CD4-positive, alpha-beta memory T cell (primary cell): ENCODE results near the gene PIGR. TPM values are rescaled to one million over a fixed set of nuclear protein-coding genes. Genes with fewer than 3 reads are reported as not detected.

ENCODE experiments used
- CTCF ChIA-PET: fragments of 350-600 bp; sonication (Branson Sonifier 250); formaldehyde crosslinking; loops from one replicate; lab custom pipeline; 2021; ENCODE audit warnings: inconsistent platforms; ENCODE audit not compliant: partially characterized antibody; lab: Charles Lee
- POLR2A ChIA-PET: fragments of 350-600 bp; sonication (Branson Sonifier 250); formaldehyde crosslinking; loops from one replicate; lab custom pipeline; 2021; ENCODE audit not compliant: partially characterized antibody; lab: Charles Lee
- DNase-seq, 5 donors: peaks; one replicate each; pipeline versions ENCODE4 v3.0.0 to v3.0.0-alpha.2; 2020 to 2022; ENCODE audit warnings: mixed read lengths in 1 of 5
- H3K27ac ChIP-seq: one replicate; pipeline ENCODE4 v1.7.0; 2013; ENCODE audit warnings: low read depth, low read length
- H3K27me3 ChIP-seq: 2 replicates; pipeline ENCODE4 v1.7.0; 2013; ENCODE audit warnings: mild to moderate bottlenecking, low read length, moderate library complexity; ENCODE audit not compliant: insufficient read depth
- H3K36me3 ChIP-seq: 2 replicates; pipeline ENCODE4 v1.7.0; 2013; ENCODE audit warnings: mild to moderate bottlenecking, low read length, moderate library complexity; ENCODE audit not compliant: insufficient read depth
- H3K4me1 ChIP-seq: 2 replicates; pipeline ENCODE4 v1.7.0; 2013; ENCODE audit warnings: mild to moderate bottlenecking, low read length, moderate library complexity; ENCODE audit not compliant: insufficient read depth
- H3K4me3 ChIP-seq, 2 donors: one replicate each; pipeline ENCODE4 v1.7.0; 2013; ENCODE audit warnings: low read length in 2 of 2, mild to moderate bottlenecking in 1 of 2
- H3K9me3 ChIP-seq, 2 donors: one replicate each; pipeline ENCODE4 v1.7.0; 2013; ENCODE audit warnings: low read length in 2 of 2, control low read depth in 1 of 2; ENCODE audit not compliant: control insufficient read depth in 1 of 2
- H3K27ac Mint-ChIP-seq, 7 donors: one replicate each; pipeline ENCODE4 v1.8.0; 2020 to 2021; ENCODE audit warnings: mixed read lengths in 7 of 7, mild to moderate bottlenecking in 6 of 7, inconsistent platforms in 3 of 7, moderate library complexity in 3 of 7
- H3K27me3 Mint-ChIP-seq, 2 donors: one replicate each; pipeline ENCODE4 v1.8.0; 2020 to 2021; ENCODE audit warnings: mixed read lengths in 2 of 2
- H3K36me3 Mint-ChIP-seq, 2 donors: one replicate each; pipeline ENCODE4 v1.8.0; 2020 to 2021; ENCODE audit warnings: mixed read lengths in 2 of 2, inconsistent platforms in 1 of 2, mild to moderate bottlenecking in 1 of 2
- H3K4me1 Mint-ChIP-seq, 4 donors: one replicate each; pipeline ENCODE4 v1.8.0; 2020 to 2021; ENCODE audit warnings: mixed read lengths in 4 of 4, mild to moderate bottlenecking in 1 of 4
- H3K4me3 Mint-ChIP-seq, 8 donors: one replicate each; pipeline ENCODE4 v1.8.0; 2020 to 2021; ENCODE audit warnings: mixed read lengths in 8 of 8, mild to moderate bottlenecking in 7 of 8, moderate library complexity in 6 of 8, inconsistent platforms in 3 of 8
- H3K9me3 Mint-ChIP-seq, 8 donors: one replicate each; pipeline ENCODE4 v1.8.0; 2020 to 2021; ENCODE audit warnings: mixed read lengths in 8 of 8, mild to moderate bottlenecking in 5 of 8, inconsistent platforms in 3 of 8, moderate library complexity in 1 of 8
- intact Hi-C: fragments of 100-400 bp; cut with micrococcal nuclease; formaldehyde crosslinking; loops from one replicate; pipeline ENCODE4 v1.15.1; 2023
- polyA plus RNA-seq, 2 donors: library from polyadenylated mRNA; unstranded; fragments of 300-500 nt; fragmentation: Illumina TruSeq; gene quantifications; one replicate each; pipeline ENCODE4 v1.2.3, GENCODE V29; 2021
- total RNA-seq, 2 experiments: library from RNA; stranded (reverse); gene quantifications; one replicate each; pipeline ENCODE4 v1.2.3, GENCODE V29; 2021

Gene PIGR
- total and polyA plus RNA-seq, 4 experiments from 2014 or later: not detected

DNA sequence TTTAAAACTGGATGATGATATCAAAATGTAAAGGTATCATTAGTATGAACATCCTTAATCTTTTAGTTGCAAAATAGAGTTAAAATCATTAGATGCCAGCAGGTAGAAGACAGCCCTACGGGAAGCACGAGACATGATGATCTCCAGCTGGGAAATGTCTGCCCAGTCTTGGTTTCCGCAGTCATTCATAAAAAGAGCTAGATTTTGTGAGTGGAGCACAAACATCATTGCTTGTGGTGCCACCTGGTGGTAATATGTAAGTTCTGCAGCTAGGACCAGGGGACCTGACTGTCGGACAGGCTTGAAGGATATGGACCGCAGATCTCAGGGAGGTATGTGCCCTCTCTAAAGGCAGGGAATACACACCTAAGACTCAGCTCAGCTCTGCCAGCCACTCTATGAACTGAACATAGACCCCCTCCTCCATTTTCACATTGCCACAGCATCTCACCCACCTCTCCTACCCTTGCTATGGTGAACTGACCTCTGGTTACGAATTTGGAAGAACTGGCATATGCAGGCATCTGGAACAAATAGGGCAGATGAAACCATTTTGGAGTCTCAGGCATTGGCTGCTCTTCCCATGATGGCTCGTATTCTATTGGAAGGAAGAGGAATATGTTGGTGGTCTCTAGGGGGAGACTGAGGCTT lies 33.7 kb downstream of the PIGR start:
- ChIA-PET CTCF (interaction anchor here (0.6 to 13.0 kb wide), 52 partner anchors 8 to 409 kb away, joined by 3 to 477 read pairs (median 6); partner anchors contain the start of genes CD55, DYRK3, FCMR and IL20), POLR2A (interaction anchor here (1.0 to 12.7 kb wide), 20 partner anchors 9 to 186 kb away, joined by 3 to 179 read pairs (median 6); partner anchors contain the start of genes FCMR and IL24)
- H3K27ac ChIP-seq: peak overlapping the region; percentile 29
- Mint-ChIP-seq H3K9me3 (peaks cover 0 to 2% (median 0%) of the 10 kb centered on the region in 8 donors), H3K4me1 (peaks cover 76 to 96% (median 87%) of the 10 kb centered on the region in 4 donors), H3K36me3 (peaks cover 80 to 83% of the 10 kb centered on the region in 2 donors), H3K27ac (peak overlapping the region; percentile 71 to 93 (median 92)), H3K27me3 (no peaks in the 10 kb centered on the region), H3K4me3 (peak overlapping the region; percentile 21 to 68 (median 54))
- no peaks in the 10 kb centered on the region for H3K9me3 ChIP-seq
- no peaks in the 10 kb centered on the region for H3K27me3 ChIP-seq
- peaks cover 98% of the 10 kb centered on the region for H3K4me1 ChIP-seq
- intact Hi-C loops: loop anchor here (1.0 to 10.0 kb wide), 10 partner anchors 11 to 438 kb away; partner anchors contain the start of genes DYRK3, IKBKE and IL20
- DNase-seq: peak; percentile 67 to 71 (median 68)
- peaks cover 66% of the 10 kb centered on the region for H3K36me3 ChIP-seq
- H3K4me3 ChIP-seq: no peak overlapping the region

DNA sequence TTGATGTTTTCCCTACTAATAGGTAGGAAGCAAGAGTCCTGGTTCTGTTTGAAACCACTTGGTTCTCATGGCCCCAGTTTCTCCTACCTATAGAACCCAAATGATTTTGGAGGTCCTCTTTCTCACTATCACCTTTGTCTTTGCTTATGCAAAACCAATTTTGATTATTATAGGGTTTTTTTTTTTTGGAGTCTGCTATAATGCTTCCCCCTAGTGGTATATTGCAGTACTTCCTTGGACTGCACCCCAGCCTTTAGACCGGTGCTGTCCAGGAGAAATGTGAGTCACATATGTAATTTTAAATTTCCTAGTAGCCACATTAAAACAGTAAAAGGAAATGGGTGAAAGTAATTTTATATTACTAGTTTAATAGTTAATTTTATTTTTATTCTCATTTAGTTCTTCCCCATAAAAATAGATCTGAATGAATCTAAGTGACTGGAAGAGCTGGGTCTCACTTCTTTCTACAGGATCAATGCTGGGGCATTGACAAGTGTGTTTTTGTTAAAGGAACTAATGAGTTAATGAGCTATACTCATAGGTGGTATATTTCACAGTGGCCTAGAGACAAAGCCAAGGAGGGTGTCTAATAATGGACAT lies 35.1 kb downstream of the PIGR start:
- Mint-ChIP-seq H3K4me3 (peak overlapping the region in 5 of 8 donors; percentile 60 to 80 (median 70)), H3K27me3 (no peaks in the 10 kb centered on the region), H3K4me1 (peaks cover 72 to 95% (median 84%) of the 10 kb centered on the region in 4 donors), H3K27ac (peak overlapping the region; percentile 34 to 91 (median 83)), H3K9me3 (peaks cover 0 to 2% (median 0%) of the 10 kb centered on the region in 8 donors), H3K36me3 (peaks cover 70 to 75% of the 10 kb centered on the region in 2 donors)
- peak in 4 of 5 donors; percentile 51 to 66 (median 59) for DNase-seq
- intact Hi-C loops: loop anchor here (10.0 kb wide), 2 partner anchors 164 to 436 kb away; partner anchors contain the start of gene IKBKE
- POLR2A ChIA-PET: interaction anchor here (0.9 to 12.7 kb wide), 13 partner anchors 9 to 184 kb away, joined by 3 to 179 read pairs (median 10); partner anchors contain the start of genes FCMR and IL24
- no peak overlapping the region for H3K27ac ChIP-seq
- H3K4me3 ChIP-seq: no peak overlapping the region
- peaks cover 97% of the 10 kb centered on the region for H3K4me1 ChIP-seq
- CTCF ChIA-PET: interaction anchor here (0.7 to 13.0 kb wide), 38 partner anchors 8 to 277 kb away, joined by 3 to 477 read pairs (median 10); partner anchors contain the start of genes DYRK3, FCMR and IL20
- no peaks in the 10 kb centered on the region for H3K9me3 ChIP-seq
- H3K27me3 ChIP-seq: no peaks in the 10 kb centered on the region
- H3K36me3 ChIP-seq: peaks cover 59% of the 10 kb centered on the region

DNA sequence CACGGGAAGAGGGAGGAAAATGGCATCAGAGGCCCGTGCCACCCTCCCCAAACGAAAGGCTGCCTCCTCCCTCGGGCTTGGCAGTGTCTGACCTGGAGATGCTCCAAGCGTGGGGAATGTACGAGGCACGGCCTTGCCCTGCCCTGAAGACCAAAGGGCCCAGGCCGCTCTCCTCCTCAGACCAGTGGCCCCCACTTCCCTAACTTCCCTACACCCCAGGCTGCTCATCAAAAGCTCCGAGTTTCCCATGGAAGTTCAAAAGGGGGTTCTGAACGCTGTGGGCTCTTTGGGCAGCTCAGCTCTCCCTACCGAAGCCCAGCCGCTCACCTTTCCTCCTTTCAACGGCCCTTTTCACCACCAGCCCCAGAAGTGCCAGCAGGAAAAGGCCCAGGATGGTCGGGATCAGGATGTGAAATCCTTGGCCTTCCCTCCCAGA lies 36.4 kb downstream of the PIGR start:
- Mint-ChIP-seq H3K27ac (peak overlapping the region in 6 of 7 donors; percentile 46 to 83 (median 58)), H3K36me3 (peaks cover 69 to 75% of the 10 kb centered on the region in 2 donors), H3K4me3 (peak overlapping the region; percentile 28 to 80 (median 64)), H3K27me3 (no peaks in the 10 kb centered on the region), H3K9me3 (peaks cover 0 to 2% (median 0%) of the 10 kb centered on the region in 8 donors), H3K4me1 (peaks cover 72 to 95% (median 84%) of the 10 kb centered on the region in 4 donors)
- Histone ChIP-seq H3K36me3 (peaks cover 55% of the 10 kb centered on the region), H3K27ac (peak overlapping the region; percentile 31), H3K4me3 (peak overlapping the region in 1 of 2 donors; percentile 19), H3K4me1 (peaks cover 97% of the 10 kb centered on the region), H3K27me3 (no peaks in the 10 kb centered on the region), H3K9me3 (no peaks in the 10 kb centered on the region)
- intact Hi-C loops: loop anchor here (10.0 kb wide), 2 partner anchors 165 to 435 kb away; partner anchors contain the start of gene IKBKE
- DNase-seq: no peak
- ChIA-PET CTCF (interaction anchor here (0.9 to 6.0 kb wide), 16 partner anchors 9 to 184 kb away, joined by 3 to 66 read pairs (median 13); partner anchors contain the start of genes FCMR, IL10 and IL20), POLR2A (interaction anchor here (0.7 to 11.6 kb wide), 20 partner anchors 7 to 183 kb away, joined by 3 to 211 read pairs (median 11); partner anchors contain the start of genes FCMR, IL20, IL24 and PFKFB2)

- Mint-ChIP-seq H3K27ac (peak overlapping the region; percentile 79 to 91 (median 88)), H3K36me3 (peaks cover 71 to 75% of the 10 kb centered on the region in 2 donors), H3K27me3 (no peaks in the 10 kb centered on the region), H3K4me1 (peaks cover 71 to 95% (median 84%) of the 10 kb centered on the region in 4 donors), H3K4me3 (peak overlapping the region; percentile 62 to 80 (median 73)), H3K9me3 (peaks cover 0 to 2% (median 0%) of the 10 kb centered on the region in 8 donors)
- CTCF ChIA-PET: interaction anchor here (0.7 to 6.0 kb wide), 22 partner anchors 9 to 276 kb away, joined by 3 to 66 read pairs (median 8); partner anchors contain the start of genes FCMR, IL10 and IL20
- peak in 4 of 5 donors; percentile 52 to 66 (median 56) for DNase-seq
- Histone ChIP-seq H3K27ac (peak overlapping the region; percentile 31), H3K9me3 (no peaks in the 10 kb centered on the region), H3K4me3 (peak overlapping the region in 1 of 2 donors; percentile 19), H3K4me1 (peaks cover 97% of the 10 kb centered on the region), H3K36me3 (peaks cover 60% of the 10 kb centered on the region), H3K27me3 (no peaks in the 10 kb centered on the region)
- intact Hi-C loops: no loop called here
- POLR2A ChIA-PET: interaction anchor here (0.7 to 11.6 kb wide), 24 partner anchors 8 to 193 kb away, joined by 3 to 211 read pairs (median 7); partner anchors contain the start of genes FCMR, IL20, IL24 and PFKFB2
Measured at GRCh38 chr1:206909161-206909882, 36.9 kb downstream of the PIGR start.

- intact Hi-C loops: no loop called here
- ChIA-PET CTCF (interaction anchor here (0.8 to 6.0 kb wide), 17 partner anchors 9 to 193 kb away, joined by 4 to 66 read pairs (median 13); partner anchors contain the start of genes FCMR and IL20), POLR2A (interaction anchor here (0.8 to 11.6 kb wide), 14 partner anchors 8 to 181 kb away, joined by 3 to 211 read pairs (median 13); partner anchors contain the start of genes FCMR and IL24)
- H3K27ac ChIP-seq: no peak overlapping the region
- Mint-ChIP-seq H3K27me3 (no peaks in the 10 kb centered on the region), H3K9me3 (peaks cover 0 to 3% (median 0%) of the 10 kb centered on the region in 8 donors), H3K27ac (peak overlapping the region; percentile 42 to 88 (median 58)), H3K4me3 (peak overlapping the region; percentile 0 to 68 (median 52)), H3K36me3 (peaks cover 69 to 75% of the 10 kb centered on the region in 2 donors), H3K4me1 (peaks cover 62 to 92% (median 80%) of the 10 kb centered on the region in 4 donors)
- H3K36me3 ChIP-seq: peaks cover 60% of the 10 kb centered on the region
- no peak overlapping the region for H3K4me3 ChIP-seq
- no peak for DNase-seq
- peaks cover 84% of the 10 kb centered on the region for H3K4me1 ChIP-seq
- H3K27me3 ChIP-seq: no peaks in the 10 kb centered on the region
- no peaks in the 10 kb centered on the region for H3K9me3 ChIP-seq
Measured at GRCh38 chr1:206908038-206908437, 38.2 kb downstream of the PIGR start.
